ENCODE results near the gene ORM1. TPM values are rescaled to one million over a fixed set of nuclear protein-coding genes. Genes with fewer than 3 reads are reported as not detected.

The ORM1 gene
- total and polyA plus RNA-seq, 5 donors = 0.70 to 2.7 TPM; not detected in 3

DNA sequence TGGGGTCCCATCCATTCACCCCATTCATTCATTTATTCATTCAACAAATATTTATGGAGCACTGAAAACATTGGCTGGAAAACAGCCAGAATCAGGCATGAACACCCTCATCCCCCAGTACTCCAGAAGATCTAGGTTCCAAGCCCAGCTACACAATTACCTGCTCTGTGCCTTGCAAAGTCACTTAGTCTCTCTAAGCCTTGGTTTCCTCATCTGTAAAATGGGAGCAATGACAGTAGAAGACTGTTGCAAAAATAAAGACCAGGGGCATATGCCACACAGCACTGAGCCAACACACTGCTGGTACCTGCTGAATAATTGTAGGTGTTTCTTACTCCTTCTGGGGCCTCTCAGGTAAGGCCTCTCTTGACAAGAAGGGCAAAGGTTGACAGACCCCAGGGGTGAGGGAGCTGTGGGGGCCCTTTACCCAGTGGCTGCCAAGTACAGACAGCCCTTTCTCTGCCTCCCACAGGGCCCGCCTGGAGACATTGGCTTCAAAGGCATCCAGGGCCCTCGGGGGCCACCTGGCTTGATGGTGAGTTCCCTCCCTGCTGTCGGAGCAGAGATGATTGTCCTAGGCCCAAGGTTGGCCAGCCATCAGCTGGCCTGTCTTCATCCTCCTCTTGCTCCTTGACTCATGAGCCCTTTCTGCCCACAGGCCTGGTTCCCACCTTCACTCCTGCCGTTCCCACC is 22.6 kb upstream of the ORM1 start:
- Histone ChIP-seq H3K27me3 (ENCODE audit: control insufficient read depth, insufficient read depth) (no peaks in the 10 kb centered on the region), H3K27ac (ENCODE audit: low read length) (no peak overlapping the region), H3K4me3 (ENCODE audit: low read length) (no peak overlapping the region), H3K9me3 (ENCODE audit: control insufficient read depth, low read length) (no peaks in the 10 kb centered on the region), H3K4me1 (ENCODE audit: control insufficient read depth, insufficient read depth, low read length) (no peaks in the 10 kb centered on the region)
- no peak for ATAC-seq
- DNase-seq = peak in 1 of 3 donors; percentile 2
- intact Hi-C loops (cut with DNase I) = no loop called here
- WGBS = 96% methylated on average over 4 of the region's 4 CpGs

DNA sequence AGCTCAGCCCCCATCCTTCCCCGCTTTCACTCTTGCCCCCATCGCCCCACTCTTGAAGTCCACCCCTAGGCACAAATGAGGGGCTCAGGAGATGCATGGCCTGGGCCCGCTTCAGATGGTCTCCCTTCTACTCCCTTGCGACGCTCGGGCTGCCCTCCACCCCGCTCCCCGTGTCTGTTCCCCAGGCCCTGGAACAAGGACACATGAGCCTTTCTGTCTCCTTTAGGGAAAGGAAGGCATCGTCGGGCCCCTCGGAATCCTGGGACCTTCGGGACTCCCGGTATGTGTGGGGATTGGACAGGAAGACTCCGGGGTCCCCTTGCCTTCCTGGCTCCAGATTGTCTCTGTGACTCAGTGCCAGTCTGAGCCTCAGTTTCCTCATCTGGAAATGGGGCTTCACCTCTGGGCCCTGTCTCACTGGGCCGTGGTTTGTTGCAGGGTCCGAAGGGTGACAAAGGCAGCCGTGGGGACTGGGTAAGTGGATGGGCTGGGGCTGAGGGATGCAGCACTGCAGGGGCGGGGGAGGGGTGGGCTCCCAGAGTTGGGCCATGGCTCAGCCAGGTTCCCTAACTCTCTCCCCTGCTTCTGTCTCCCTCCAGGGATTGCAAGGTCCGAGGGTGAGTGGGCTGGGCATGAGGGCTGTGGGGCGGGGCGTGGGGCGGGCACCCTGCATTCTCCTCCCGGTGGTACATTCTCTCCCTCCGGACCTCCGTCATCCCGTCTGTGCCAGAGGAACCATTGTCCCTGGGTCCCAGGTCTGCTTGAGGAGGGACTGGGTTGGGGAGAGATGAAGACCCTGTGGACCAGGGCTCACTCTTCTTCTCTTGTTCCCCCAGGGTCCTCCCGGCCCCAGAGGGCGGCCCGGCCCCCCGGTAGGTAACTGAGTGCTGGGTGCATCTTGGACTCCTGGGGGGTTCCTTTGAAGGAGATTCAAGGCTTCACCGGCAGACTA is 21.8 kb upstream of the ORM1 start:
- no peak overlapping the region for H3K4me3 ChIP-seq (ENCODE audit: low read length)
- DNase-seq (peak in 1 of 3 donors; percentile 4), ATAC-seq (no peak)
- no peak overlapping the region for H3K27ac ChIP-seq (ENCODE audit: low read length)
- H3K4me1 ChIP-seq (ENCODE audit: control insufficient read depth, insufficient read depth, low read length) = peaks cover 2% of the 10 kb centered on the region
- H3K27me3 ChIP-seq (ENCODE audit: control insufficient read depth, insufficient read depth) = no peaks in the 10 kb centered on the region
- intact Hi-C loops (cut with DNase I) = no loop called here
- 92% methylated on average over 31 of the region's 31 CpGs for WGBS
- H3K9me3 ChIP-seq (ENCODE audit: control insufficient read depth, low read length) = no peaks in the 10 kb centered on the region

DNA sequence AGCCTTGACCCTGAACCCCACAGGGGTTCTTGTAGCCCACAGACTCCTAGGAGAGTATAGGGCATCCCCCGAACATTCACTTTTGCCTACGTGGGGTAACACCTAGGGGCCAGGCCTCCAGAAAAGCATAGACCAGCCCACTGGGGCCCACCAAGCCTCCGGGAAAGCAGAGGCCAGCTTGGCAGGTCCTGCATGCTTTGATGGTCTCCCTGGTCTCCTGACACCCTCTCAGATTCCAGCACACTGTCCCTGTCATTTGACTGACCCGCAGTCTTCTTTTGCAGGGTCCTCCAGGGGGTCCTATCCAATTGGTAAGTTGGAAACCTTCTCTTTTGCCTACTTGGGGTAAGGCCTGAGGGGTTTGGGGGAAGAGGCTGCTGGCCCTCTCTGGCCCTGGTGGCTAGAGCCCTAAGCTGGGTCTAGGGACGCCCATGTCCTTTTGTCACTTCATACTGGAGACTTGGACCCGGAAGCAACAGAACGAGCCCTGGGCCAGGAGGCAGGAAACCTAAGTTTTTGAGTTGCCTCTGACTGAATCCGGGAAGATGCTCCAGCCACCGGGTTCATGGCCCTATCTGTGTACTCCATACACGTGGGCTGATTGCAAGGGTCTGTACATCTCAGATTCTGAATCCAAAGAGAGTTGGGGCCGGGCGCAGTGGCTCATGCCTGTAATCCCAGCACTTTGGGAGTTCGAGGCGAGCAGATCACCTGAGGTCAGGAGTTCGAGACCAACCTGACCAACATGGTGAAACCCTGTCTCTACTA is 20.9 kb upstream of the ORM1 start:
- no peak overlapping the region for H3K27ac ChIP-seq (ENCODE audit: low read length)
- no peaks in the 10 kb centered on the region for H3K9me3 ChIP-seq (ENCODE audit: control insufficient read depth, low read length)
- ATAC-seq (no peak), DNase-seq (no peak)
- intact Hi-C loops (cut with DNase I) = no loop called here
- no peak overlapping the region for H3K4me3 ChIP-seq (ENCODE audit: low read length)
- 84% methylated on average over 15 of the region's 15 CpGs for WGBS
- no peaks in the 10 kb centered on the region for H3K27me3 ChIP-seq (ENCODE audit: control insufficient read depth, insufficient read depth)
- H3K4me1 ChIP-seq (ENCODE audit: control insufficient read depth, insufficient read depth, low read length) = peaks cover 2% of the 10 kb centered on the region

DNA sequence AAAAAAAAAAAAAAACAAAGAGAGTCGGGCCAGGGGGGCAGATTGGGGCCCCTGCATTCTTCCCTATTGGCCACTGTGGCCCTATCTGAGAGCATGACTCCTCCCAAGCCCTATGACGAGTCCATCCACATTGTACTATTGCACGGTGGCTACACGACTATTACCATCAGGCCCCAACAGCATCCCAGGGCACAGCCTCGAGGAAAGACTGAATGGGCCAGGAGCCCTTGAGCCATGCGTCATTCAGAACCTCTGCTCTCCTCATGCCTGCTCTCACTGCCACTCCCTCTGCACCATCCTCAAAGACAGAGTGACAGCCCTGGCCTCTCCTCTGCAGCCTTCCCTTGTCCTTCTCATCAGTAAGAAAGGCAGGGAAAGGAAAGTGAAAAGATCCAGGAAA is 20.2 kb upstream of the ORM1 start:
- Histone ChIP-seq H3K4me1 (ENCODE audit: control insufficient read depth, insufficient read depth, low read length) (peaks cover 2% of the 10 kb centered on the region), H3K9me3 (ENCODE audit: control insufficient read depth, low read length) (no peaks in the 10 kb centered on the region), H3K27ac (ENCODE audit: low read length) (no peak overlapping the region), H3K27me3 (ENCODE audit: control insufficient read depth, insufficient read depth) (no peaks in the 10 kb centered on the region), H3K4me3 (ENCODE audit: low read length) (no peak overlapping the region)
- ATAC-seq (no peak), DNase-seq (no peak)
- intact Hi-C loops (cut with DNase I) = no loop called here
- WGBS = 61% methylated on average over 6 of the region's 6 CpGs

DNA sequence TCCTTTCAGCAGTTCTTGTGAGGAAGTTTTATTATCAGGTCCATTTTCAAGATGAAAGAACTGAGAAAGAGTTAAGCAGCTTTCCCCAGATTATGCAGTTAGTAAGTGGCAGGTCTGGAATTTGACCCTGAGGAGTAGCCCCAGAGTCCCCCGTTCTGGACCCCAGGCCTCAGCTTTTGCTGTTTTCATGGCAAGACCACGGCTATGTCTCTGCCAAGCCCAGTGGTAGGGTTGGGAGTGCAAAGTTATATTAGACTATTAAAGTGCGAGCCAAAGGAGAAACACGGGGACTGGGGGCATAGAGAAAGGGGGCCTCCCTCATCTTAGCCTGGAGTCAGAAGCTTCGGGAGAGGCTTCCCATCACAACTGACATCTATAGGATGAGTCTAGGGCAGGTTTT is 19.3 kb upstream of the ORM1 start:
- H3K4me3 ChIP-seq (ENCODE audit: low read length) = no peak overlapping the region
- intact Hi-C loops (cut with DNase I) = no loop called here
- no peak overlapping the region for H3K27ac ChIP-seq (ENCODE audit: low read length)
- ATAC-seq (no peak), DNase-seq (peak in 1 of 3 donors; percentile 2)
- peaks cover 2% of the 10 kb centered on the region for H3K4me1 ChIP-seq (ENCODE audit: control insufficient read depth, insufficient read depth, low read length)
- 82% methylated on average over 5 of the region's 5 CpGs for WGBS
- no peaks in the 10 kb centered on the region for H3K9me3 ChIP-seq (ENCODE audit: control insufficient read depth, low read length)
- no peaks in the 10 kb centered on the region for H3K27me3 ChIP-seq (ENCODE audit: control insufficient read depth, insufficient read depth)

DNA sequence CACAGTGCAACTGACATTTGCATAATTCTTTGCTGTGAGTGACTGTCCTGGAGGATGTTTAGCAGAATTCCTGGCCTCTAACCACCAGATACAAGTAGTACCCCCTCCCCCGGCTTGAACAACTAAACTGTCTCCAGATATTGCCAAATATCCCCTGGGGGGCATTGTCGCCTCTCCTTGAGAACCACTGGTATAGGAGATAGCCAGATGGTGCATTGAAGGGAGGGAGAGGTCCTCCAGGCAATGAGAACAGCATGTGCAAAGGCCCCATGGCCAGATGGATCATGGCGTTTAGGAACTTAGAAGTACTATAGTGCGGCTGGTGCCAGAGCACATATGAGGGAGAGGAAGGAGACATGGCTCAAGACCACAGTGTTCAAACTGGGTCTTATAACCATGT is 18.9 kb upstream of the ORM1 start:
- ATAC-seq (no peak), DNase-seq (no peak)
- WGBS = 92% methylated on average over 4 of the region's 4 CpGs
- H3K27ac ChIP-seq (ENCODE audit: low read length) = no peak overlapping the region
- H3K4me1 ChIP-seq (ENCODE audit: control insufficient read depth, insufficient read depth, low read length) = peaks cover 2% of the 10 kb centered on the region
- H3K27me3 ChIP-seq (ENCODE audit: control insufficient read depth, insufficient read depth) = no peaks in the 10 kb centered on the region
- no peak overlapping the region for H3K4me3 ChIP-seq (ENCODE audit: low read length)
- intact Hi-C loops (cut with DNase I) = no loop called here
- no peaks in the 10 kb centered on the region for H3K9me3 ChIP-seq (ENCODE audit: control insufficient read depth, low read length)

DNA sequence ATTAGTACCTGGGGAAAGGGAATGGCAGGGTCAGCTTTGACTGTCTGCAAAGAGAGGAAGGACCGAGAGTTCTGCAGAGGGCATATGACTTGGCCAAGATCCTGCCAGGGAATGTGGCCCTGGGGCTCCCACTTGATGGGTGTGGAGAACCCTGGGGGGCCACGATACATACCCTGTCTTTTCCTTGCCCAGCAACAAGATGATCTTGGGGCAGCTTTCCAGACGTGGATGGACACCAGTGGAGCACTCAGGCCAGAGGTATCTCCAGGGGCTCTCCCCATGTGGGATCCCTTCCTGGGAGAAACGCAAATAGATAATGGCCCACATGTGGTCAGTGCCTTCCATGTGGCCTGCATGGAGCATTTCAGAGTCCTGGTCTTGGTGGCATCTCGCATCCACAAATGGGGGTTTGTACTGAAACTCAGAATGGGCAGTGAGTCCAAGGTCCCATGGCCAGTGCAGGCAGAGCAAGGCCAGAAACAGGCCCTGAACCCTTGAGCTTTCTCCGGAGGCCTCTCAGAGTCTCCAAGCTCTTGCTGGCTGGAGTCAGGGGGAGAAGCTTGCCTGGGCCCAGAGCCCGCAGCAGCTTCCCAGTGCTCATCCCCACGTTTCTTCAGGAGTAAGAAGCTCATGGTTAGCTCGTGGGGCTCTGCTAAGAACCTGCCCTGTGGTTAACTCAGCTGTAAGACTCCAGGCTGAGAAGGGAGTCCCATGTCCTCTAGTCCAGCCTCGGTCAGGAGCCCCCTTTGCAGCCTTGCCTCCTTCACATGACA is 18.3 kb upstream of the ORM1 start:
- Histone ChIP-seq H3K4me1 (ENCODE audit: control insufficient read depth, insufficient read depth, low read length) (peaks cover 2% of the 10 kb centered on the region), H3K27ac (ENCODE audit: low read length) (no peak overlapping the region), H3K9me3 (ENCODE audit: control insufficient read depth, low read length) (no peaks in the 10 kb centered on the region), H3K4me3 (ENCODE audit: low read length) (no peak overlapping the region), H3K27me3 (ENCODE audit: control insufficient read depth, insufficient read depth) (no peaks in the 10 kb centered on the region)
- WGBS = 92% methylated on average over 10 of the region's 10 CpGs
- intact Hi-C loops (cut with DNase I) = no loop called here
- ATAC-seq (no peak), DNase-seq (peak in 1 of 3 donors; percentile 11)

DNA sequence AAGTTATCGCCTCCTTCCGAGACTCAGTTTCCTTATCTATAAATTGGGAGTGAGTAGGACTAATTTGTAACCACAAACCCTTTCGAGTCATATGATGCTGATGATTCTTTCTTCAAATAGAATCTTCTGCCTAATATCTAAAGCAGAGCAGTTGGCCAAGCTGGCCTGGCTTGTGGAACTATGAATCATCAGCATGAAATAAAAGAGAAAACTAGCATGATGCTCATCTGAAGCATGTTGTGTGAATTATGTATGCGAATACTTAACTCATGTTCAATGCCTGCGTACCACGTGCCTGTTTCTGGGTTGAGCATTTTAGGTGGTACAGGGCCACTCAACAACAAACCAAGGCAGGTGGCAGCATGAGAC is 15.0 kb upstream of the ORM1 start:
- H3K4me3 ChIP-seq (ENCODE audit: low read length) = no peak overlapping the region
- WGBS = 91% methylated on average over 6 of the region's 6 CpGs
- H3K27me3 ChIP-seq (ENCODE audit: control insufficient read depth, insufficient read depth) = no peaks in the 10 kb centered on the region
- no peak for ATAC-seq
- no peaks in the 10 kb centered on the region for H3K9me3 ChIP-seq (ENCODE audit: control insufficient read depth, low read length)
- H3K4me1 ChIP-seq (ENCODE audit: control insufficient read depth, insufficient read depth, low read length) = peaks cover 2% of the 10 kb centered on the region
- intact Hi-C loops (cut with DNase I) = no loop called here
- no peak overlapping the region for H3K27ac ChIP-seq (ENCODE audit: low read length)
- no peak for DNase-seq

DNA sequence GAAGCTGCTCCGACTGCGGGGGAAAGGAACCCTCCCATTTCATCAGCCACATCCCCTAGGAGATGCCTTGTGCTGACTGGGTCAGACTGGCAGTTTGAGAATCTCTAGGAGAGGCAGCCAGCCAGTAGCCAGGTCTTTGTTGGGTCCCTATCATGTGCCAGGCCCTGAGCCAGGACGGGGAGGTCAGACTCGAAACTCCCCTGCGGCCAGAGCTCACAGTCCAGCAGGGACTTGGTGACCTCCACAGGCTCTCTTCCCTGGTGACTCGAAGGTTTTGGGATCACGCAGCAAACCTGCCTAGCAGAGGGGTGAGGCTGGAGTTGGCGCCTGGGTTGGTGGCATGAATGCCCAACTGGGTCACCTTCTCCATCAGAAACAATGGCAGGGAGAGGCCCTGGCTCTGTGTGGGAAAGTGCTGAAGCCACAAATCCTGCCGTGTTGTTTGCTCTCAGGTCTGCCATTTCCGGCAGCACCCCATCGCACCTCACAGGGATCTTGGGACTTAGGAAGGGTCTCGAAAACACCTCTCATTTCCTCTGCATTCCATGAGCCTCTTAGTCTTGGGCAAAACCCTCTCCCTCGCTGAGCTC is 14.4 kb upstream of the ORM1 start:
- 94% methylated on average over 13 of the region's 13 CpGs for WGBS

DNA sequence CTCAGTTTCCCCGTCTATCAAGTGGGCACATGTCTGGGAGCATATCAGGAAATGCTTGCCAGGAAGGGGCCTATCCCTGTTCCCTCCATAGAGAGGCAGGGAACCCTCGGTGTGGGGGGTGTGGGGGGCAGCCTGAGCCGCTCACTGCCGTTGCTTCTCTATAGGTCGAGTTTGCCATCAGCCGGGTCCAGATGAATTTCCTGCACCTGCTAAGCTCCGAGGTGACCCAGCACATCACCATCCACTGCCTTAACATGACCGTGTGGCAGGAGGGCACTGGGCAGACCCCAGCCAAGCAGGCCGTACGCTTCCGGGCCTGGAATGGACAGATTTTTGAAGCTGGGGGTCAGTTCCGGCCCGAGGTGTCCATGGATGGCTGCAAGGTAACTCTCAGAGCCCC is 13.8 kb upstream of the ORM1 start:
- Histone ChIP-seq H3K27me3 (ENCODE audit: control insufficient read depth, insufficient read depth) (no peaks in the 10 kb centered on the region), H3K9me3 (ENCODE audit: control insufficient read depth, low read length) (no peaks in the 10 kb centered on the region), H3K27ac (ENCODE audit: low read length) (no peak overlapping the region), H3K4me3 (ENCODE audit: low read length) (no peak overlapping the region), H3K4me1 (ENCODE audit: control insufficient read depth, insufficient read depth, low read length) (peaks cover 2% of the 10 kb centered on the region)
- intact Hi-C loops (cut with DNase I) = no loop called here
- ATAC-seq (no peak), DNase-seq (no peak)
- 90% methylated on average over 13 of the region's 13 CpGs for WGBS

More for the DNA sequence above, 14.4 kb upstream of the ORM1 start:
- Histone ChIP-seq H3K27ac (ENCODE audit: low read length) (no peak overlapping the region), H3K9me3 (ENCODE audit: control insufficient read depth, low read length) (no peaks in the 10 kb centered on the region), H3K27me3 (ENCODE audit: control insufficient read depth, insufficient read depth) (no peaks in the 10 kb centered on the region), H3K4me1 (ENCODE audit: control insufficient read depth, insufficient read depth, low read length) (peaks cover 2% of the 10 kb centered on the region), H3K4me3 (ENCODE audit: low read length) (no peak overlapping the region)
- DNase-seq (no peak), ATAC-seq (no peak)
- intact Hi-C loops (cut with DNase I) = no loop called here

Data from right cardiac atrium (tissue), 5 donors.